ENCODE results near the gene GLI3.

GLI3 gene

GRCh38 chr7:41978858-41979257 is 258.2 kb downstream of the GLI3 start:
- no peak for DNase-seq (ENCODE audit: low read depth, low spot score)
- TF ChIP-seq CTCF (IDR thresholded peaks at IDR 0.05; ENCODE audit: insufficient read depth, low read length, missing control alignments), result no peak
- no peak overlapping the region for H3K4me3 ChIP-seq (ENCODE audit: low read depth, low read length)
- ChIA-PET POLR2A (no interaction called here), CTCF (interaction anchor here (0.8 to 8.7 kb wide), 57 partner anchors 8 to 899 kb away, joined by 3 to 112 read pairs (median 5); no protein-coding TSS in a partner anchor)

GRCh38 chr7:41977661-41978060 is 259.3 kb downstream of the GLI3 start:
- TF ChIP-seq CTCF (IDR thresholded peaks at IDR 0.05; ENCODE audit: insufficient read depth, low read length, missing control alignments), result no peak
- no peak overlapping the region for H3K4me3 ChIP-seq (ENCODE audit: low read depth, low read length)
- DNase-seq (ENCODE audit: low read depth, low spot score), result no peak
- ChIA-PET POLR2A (no interaction called here), CTCF (interaction anchor here (0.6 to 8.7 kb wide), 57 partner anchors 9 to 900 kb away, joined by 3 to 112 read pairs (median 5); no protein-coding TSS in a partner anchor)

- ChIA-PET POLR2A (no interaction called here), CTCF (interaction anchor here (0.6 to 8.7 kb wide), 66 partner anchors 10 to 901 kb away, joined by 3 to 112 read pairs (median 4); no protein-coding TSS in a partner anchor)
- no peak for DNase-seq (ENCODE audit: low read depth, low spot score)
- peak; percentile 69 for TF ChIP-seq CTCF (IDR thresholded peaks at IDR 0.05; ENCODE audit: insufficient read depth, low read length, missing control alignments)
- H3K4me3 ChIP-seq (ENCODE audit: low read depth, low read length), result no peak overlapping the region
Measured at GRCh38 chr7:41977151-41977651, 259.8 kb downstream of the GLI3 start.

GRCh38 chr7:41976411-41976810 is 260.6 kb downstream of the GLI3 start:
- POLR2A ChIA-PET, result interaction anchor here (0.7 kb wide), 1 partner anchor 167 kb away, joined by 3 read pairs; no protein-coding TSS in a partner anchor
- TF ChIP-seq CTCF (IDR thresholded peaks at IDR 0.05; ENCODE audit: insufficient read depth, low read length, missing control alignments), result no peak
- CTCF ChIA-PET, result interaction anchor here (0.8 to 8.7 kb wide), 41 partner anchors 10 to 901 kb away, joined by 3 to 112 read pairs (median 6); no protein-coding TSS in a partner anchor
- DNase-seq (ENCODE audit: low read depth, low spot score), result no peak
- H3K4me3 ChIP-seq (ENCODE audit: low read depth, low read length), result no peak overlapping the region

- POLR2A ChIA-PET, result interaction anchor here (0.7 kb wide), 1 partner anchor 167 kb away, joined by 3 read pairs; no protein-coding TSS in a partner anchor
- no peak for TF ChIP-seq CTCF (IDR thresholded peaks at IDR 0.05; ENCODE audit: insufficient read depth, low read length, missing control alignments)
- CTCF ChIA-PET, result interaction anchor here (1.3 to 8.7 kb wide), 27 partner anchors 8 to 902 kb away, joined by 3 to 112 read pairs (median 11); no protein-coding TSS in a partner anchor
- no peak for DNase-seq (ENCODE audit: low read depth, low spot score)
- H3K4me3 ChIP-seq (ENCODE audit: low read depth, low read length), result no peak overlapping the region
Measured at GRCh38 chr7:41975849-41976248, 261.2 kb downstream of the GLI3 start.

DNA sequence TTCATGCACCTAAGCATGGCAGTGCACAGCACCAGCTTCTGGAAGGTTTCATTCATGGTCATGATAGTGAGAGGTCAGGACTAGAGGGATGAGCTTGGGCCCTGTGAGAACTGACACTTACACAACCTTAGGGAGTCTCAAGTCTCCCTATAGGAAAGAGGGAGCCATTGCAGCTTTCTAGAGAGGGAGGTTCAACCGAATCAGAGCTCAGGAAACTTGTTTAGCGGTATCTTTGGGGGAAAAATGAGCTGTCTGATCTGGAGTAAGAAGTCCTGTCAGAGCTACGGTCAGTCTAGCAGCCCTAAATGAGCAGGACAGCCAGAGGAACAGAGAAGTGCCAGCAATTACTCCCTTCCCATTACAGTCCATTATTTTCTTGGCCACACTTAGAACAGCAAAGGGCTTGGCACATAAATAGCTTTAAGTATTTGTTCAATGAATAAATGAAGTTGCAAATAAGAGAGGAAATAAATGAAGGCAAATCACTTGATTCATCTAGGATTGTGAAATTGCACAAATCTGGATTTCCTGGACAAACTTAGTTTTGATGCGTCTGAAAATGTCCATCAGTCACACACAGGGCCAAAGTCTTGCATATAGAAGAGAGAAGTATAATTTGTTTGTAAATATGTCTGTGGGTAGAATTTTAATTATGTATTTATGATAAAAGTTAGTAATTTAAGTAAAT is 262.0 kb downstream of the GLI3 start:
- no peak overlapping the region for H3K4me3 ChIP-seq (ENCODE audit: low read depth, low read length)
- ChIA-PET CTCF (interaction anchor here (0.6 to 8.7 kb wide), 15 partner anchors 9 to 901 kb away, joined by 3 to 112 read pairs (median 4); no protein-coding TSS in a partner anchor), POLR2A (no interaction called here)
- TF ChIP-seq CTCF (IDR thresholded peaks at IDR 0.05; ENCODE audit: insufficient read depth, low read length, missing control alignments), result no peak
- no peak for DNase-seq (ENCODE audit: low read depth, low spot score)
